GM19463 (cell line): ENCODE results near the gene PIM2.

ENCODE experiments used
- ATAC-seq: cut with Tn5 transposase; IDR thresholded peaks from one replicate; pipeline ENCODE4 v1.9.1; 2021; ENCODE audit warnings: mild to moderate bottlenecking, moderate library complexity; ENCODE audit not compliant: unreplicated experiment

PIM2 gene

GRCh38 chrX:48918643-48919340 lies at the start of gene PIM2:
Gene PIM2, minus strand, starts transcription at chrX:48919024. Its CDS starts 190 bp downstream, at chrX:48918834.
- peak; percentile 66 for ATAC-seq

GRCh38 chrX:48968377-48968776 lies 49.6 kb upstream of the PIM2 start:
- no peak for ATAC-seq

GRCh38 chrX:48966796-48967579 lies 48.2 kb upstream of the PIM2 start:
- no peak for ATAC-seq

- ATAC-seq, result no peak
Measured at GRCh38 chrX:48965959-48966358, 47.1 kb upstream of the PIM2 start.

GRCh38 chrX:48961585-48962091 lies 42.8 kb upstream of the PIM2 start:
- no peak for ATAC-seq

- ATAC-seq, result no peak
Measured at GRCh38 chrX:48960291-48960690, 41.5 kb upstream of the PIM2 start.

- ATAC-seq, result no peak
Measured at GRCh38 chrX:48958635-48959094, 39.8 kb upstream of the PIM2 start.

GRCh38 chrX:48957827-48958634 lies 39.2 kb upstream of the PIM2 start:
- ATAC-seq, result peak; percentile 76

- peak; percentile 35 for ATAC-seq
Measured at GRCh38 chrX:48957477-48957826, 38.6 kb upstream of the PIM2 start, which contains the start of gene OTUD5. Gene OTUD5, minus strand, starts transcription at chrX:48957607. Its CDS starts 37 bp downstream, at chrX:48957570.

- ATAC-seq, result no peak
Measured at GRCh38 chrX:48956728-48957414, 38.0 kb upstream of the PIM2 start.

GRCh38 chrX:48948589-48948988 lies 29.8 kb upstream of the PIM2 start:
- ATAC-seq, result no peak

- no peak for ATAC-seq
Measured at GRCh38 chrX:48945517-48946348, 26.9 kb upstream of the PIM2 start.

- ATAC-seq, result no peak
Measured at GRCh38 chrX:48942895-48943294, 24.1 kb upstream of the PIM2 start.

GRCh38 chrX:48940404-48940955 lies 21.7 kb upstream of the PIM2 start:
- no peak for ATAC-seq

- no peak for ATAC-seq
Measured at GRCh38 chrX:48939524-48940228, 20.9 kb upstream of the PIM2 start.

- peak; percentile 52 for ATAC-seq
Measured at GRCh38 chrX:48938721-48939425, 20.0 kb upstream of the PIM2 start.

GRCh38 chrX:48937054-48937907 lies 18.5 kb upstream of the PIM2 start:
- peak; percentile 64 for ATAC-seq
